Stromal cell of bone marrow (primary cell): ENCODE measurements around the gene CYB5RL.
"Not testable (repeated sequence)": the region's sequence is repeated elsewhere in the genome, so short reads cannot be mapped to it uniquely, and the experiment has no call there.

Experiments
- DNase-seq: peaks from one replicate; pipeline ENCODE4 v3.0.0-alpha.2; 2012; ENCODE audit warnings: low read depth

Gene CYB5RL

DNA sequence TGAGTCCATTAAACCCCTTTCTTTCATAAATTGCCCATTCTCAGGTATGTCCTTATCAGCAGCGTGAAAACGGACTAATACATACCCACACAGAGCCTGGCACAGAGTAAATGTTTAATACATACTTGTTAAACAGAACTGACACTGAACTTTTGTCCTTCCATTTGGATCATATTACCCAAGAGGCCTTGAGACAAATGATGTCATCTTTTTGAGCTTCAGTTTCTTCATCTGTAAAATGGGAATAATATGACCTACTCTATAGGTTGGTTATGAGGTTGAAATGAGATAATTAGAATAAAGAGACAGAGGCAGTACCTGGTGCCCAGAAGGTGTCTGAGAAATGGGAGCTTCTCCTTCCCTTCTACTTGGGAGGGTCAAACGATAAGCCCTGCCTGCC is 13.8 kb downstream of the CYB5RL start:
- DNase-seq = no peak

DNA sequence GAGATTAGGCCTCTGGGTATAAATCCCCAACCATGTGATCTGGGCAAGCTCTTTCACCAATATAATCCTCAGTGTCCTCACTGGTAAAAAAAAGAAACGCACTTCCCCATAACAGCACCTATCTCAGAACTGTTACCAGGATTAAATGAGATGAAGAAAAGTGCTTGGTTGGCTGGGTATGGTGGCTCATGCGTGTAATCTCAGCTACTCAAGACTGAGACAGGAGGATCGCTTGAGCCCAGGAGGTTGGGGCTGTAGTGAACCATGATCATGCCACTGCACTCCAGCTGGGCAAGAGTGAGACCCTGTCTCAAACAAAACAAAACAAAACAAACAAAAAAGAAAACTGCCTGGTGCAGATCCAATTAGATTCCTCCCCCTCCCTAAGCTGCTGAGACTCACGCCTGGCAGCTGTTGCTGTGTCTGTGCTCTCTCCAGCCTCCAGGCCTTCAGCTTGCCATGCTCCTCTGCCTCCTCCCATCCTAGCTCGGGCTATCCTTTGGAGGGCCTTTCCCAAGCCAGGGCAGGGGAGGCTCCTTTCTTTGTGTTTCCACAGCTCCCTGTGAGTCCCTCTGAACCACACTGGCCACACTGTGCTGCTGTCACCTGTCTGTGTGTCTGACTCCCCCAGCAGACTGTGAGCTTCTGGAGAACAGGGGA is 19.0 kb downstream of the CYB5RL start:
- no peak for DNase-seq

DNA sequence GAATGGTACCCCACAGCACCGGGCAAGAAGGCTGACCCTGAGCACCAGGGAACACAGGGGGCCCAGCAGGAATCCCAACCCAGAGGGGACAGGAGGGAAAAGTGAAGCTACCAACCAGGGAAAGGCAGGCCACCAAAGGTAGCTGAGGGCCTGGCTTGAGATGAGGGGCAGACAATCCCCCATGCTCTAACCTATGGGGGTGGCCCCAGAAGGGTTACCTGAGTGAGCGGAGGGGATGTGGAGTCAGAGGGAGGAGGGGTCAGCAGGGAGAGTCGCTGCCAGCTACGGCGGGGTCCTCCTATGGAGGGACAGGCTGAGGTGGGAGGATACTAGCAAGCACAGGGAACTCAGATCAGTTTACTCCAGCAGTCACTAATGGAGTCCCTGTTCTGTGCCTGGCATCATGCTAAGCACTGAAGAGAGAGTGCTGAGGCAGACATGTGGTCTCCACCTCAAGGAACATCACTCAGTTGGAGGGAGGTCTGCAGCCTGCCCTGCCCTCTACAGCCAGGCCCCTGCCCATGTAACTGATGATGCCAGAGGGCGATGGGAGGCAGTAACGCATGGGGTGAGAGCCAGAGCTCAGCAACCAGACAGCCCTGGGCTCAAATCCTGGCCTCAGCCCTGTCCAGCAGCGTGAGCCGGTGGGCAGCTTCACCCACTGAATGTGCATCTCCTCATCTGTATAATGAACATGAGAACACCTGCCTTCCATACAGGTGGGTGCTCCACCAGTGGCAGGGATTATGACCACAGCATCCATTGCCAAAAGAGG is 21.3 kb downstream of the CYB5RL start:
- no peak for DNase-seq

DNA sequence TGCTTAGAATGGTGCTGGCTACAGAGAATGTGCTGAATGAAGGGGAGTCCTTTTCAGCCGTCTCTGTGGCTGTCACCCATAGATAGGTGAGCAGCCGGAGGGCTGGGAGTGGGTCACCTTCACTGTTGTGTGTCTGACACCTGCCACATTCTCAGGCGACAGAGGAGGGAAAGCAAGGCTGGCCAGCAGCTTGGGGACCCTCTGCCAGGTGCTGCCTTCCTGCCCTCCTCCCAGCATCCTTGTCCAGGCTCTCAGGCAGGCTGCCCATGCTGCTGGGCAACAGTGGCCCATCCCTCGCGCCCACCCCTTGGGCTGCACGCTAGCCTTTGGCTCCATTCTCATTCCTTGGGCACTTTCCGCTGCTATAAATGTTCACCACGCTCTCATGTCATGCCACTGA is 22.1 kb downstream of the CYB5RL start:
- DNase-seq = no peak

DNA sequence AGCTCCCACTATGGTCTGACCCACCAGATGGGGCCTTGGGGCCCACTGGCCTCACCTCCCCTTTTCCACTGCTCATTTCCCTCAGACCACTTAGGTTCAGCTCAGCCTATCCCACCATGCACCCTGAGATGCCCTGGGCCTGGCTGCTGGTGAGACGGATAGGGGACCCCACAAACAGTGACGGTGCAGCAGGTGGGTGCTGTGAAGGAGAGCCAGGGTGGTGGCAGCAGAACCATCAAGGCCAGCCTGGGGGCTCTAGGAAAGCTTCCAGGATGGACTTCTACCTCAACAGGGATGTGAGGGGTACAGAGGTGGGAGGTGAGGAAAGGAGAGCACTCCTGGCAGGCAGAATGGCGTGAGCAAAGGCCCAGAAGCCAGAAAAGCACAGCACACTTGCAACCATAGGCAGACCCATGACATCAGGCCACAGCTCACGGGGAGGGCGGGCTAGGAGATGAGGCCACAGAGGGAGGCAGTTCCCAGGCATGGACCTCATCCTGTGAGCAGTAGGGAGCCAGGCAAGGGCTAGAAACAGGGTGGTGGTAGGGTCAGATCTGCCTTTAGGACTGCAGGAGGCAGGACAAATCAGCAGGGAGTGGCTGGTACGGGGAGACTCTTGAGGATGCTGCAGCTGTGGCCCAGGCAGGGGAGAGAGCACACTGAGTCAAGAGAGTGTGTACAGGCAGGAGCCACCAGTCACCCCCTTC is 23.1 kb downstream of the CYB5RL start:
- no peak for DNase-seq

DNA sequence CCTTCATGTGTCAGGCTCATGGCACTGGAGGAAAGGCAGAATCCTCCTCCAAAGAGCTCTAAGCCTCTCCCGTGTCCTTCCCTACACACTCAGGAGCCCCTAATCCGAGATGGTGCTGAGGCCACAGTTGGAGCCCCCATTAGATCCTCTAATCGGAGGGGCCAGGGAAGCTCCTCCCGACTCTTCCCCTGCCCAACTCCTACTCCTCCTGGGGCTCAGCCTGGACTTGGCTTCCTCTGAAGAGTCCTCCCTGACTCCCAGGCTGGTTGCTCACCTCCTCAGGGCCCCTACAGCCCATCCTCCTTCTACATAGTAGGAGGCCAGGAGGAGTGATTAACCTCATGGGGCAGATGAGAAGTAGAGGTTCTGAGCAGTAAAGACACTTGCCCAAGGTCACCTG is 25.7 kb downstream of the CYB5RL start:
- DNase-seq = no peak

DNA sequence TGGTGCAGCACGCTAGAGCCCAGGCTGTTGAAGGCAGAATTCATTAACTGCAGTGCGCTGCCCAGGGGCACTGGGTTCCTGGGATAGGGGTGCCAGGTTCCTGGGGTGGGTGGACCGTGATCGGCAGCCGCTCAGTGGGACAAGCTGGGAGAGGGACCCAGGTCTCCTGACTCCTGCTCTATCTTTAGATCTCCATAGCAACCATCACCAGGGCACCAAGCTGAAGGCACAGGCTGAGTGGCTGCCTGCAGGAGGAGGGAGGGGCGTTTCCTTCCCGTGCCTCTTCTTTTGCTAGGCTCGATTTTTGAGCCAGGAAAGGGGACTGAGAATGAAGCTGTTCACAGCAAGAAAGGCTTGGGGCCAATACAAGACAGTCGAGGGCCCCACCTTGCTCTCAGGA is 26.1 kb downstream of the CYB5RL start:
- no peak for DNase-seq

DNA sequence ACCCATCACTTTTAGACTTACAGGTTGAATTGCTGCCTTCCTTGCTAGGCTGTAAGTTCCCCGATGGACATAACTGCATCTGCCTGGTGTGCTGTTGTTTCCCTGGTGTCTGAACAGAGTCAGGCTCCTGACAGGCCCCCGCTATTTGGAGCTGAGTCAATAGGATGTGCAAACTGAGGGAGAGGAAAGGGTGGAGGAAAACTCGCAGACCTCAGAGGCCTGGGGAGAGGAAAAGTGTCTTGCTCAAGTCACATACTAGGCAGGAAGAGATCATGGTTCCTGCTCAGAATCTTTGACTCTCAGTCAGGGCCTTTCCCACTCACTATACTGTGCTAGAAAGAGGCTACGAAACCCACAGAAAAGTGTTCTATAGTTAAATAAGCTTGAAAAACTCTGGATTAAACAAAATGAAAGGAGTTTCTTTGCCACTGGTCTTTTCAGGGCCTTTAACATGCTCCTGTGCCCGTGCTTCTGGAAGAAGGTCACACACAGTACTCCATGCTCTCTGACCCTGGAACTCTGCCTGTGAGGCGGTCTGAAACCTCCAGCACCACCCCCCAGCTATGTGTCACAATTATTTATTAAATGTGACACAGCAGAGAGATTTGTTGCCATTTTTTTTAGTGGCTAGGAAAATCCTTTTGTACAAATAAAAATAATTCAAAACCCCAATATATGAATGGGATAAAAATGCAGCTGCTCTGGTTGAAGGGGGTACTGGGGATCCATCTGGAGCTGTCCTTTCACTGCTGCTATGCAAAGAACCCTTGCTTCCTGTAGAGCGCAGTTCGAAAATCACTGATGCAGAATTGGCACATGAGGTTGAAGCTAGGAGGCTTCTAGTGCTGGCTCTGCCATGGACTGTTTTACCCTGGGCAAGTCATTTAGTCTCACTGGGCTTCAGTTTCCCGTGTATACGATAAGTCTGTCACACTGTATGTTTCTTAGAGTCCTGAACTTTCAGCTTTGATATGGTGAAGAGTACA is 26.9 kb downstream of the CYB5RL start:
- no peak for DNase-seq

DNA sequence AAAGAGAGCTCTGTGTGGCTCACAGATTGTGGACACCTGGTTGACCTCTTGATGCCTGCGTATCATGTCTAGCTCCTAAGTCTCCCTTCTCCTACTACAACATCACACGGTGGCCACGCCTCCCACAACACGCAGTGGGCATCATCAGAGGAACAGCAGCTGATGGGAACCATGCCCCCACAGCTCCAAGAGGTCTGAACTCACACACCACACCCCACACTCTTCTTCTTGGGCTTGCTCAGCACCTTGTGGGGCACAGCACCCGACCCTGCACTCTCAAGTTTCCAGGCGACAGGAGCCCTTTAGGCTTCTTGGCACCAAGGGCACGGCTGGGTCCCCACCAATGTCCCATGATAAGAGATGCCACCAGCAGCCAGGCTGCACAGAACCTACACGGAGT is 28.2 kb downstream of the CYB5RL start:
- DNase-seq = no peak

DNA sequence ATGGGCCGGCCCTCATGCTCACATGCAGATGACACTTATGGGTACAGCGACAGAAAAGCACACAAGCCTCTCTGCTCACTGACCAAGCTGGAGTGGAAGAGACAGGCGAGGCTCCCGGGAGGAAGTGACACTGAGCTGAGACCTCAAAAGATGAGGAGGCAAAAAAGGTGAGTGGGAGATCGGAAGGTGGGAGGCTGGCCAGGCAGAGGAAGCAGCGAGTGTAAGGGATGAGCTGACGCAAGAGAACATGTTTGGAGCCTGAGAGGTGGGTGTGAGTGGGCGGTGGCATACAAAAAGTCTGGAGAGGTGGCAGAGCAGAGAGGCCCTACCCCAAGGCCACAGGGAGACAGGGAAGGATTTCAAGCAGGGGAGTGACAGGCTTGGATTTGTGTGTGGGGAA is 28.8 kb downstream of the CYB5RL start:
- no peak for DNase-seq

DNA sequence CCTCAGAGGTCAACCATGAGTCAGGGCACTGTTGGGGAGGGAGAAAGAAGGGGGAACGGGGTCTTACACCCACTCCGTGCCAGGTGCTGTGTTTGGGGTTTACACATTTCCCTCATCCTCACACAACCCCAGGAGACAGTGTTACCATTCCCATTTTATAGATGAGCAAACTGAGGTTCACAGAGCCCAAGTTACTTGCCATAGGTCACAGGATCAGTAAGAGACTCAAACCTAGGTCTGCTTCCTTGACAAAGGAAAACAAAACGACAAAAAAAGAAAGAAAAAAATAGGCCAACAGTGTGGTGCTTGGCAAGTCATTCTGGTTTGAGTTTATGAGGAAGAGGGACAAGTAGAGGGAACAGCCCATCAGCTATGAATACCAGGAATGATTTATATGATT is 30.8 kb downstream of the CYB5RL start:
- DNase-seq = no peak

DNA sequence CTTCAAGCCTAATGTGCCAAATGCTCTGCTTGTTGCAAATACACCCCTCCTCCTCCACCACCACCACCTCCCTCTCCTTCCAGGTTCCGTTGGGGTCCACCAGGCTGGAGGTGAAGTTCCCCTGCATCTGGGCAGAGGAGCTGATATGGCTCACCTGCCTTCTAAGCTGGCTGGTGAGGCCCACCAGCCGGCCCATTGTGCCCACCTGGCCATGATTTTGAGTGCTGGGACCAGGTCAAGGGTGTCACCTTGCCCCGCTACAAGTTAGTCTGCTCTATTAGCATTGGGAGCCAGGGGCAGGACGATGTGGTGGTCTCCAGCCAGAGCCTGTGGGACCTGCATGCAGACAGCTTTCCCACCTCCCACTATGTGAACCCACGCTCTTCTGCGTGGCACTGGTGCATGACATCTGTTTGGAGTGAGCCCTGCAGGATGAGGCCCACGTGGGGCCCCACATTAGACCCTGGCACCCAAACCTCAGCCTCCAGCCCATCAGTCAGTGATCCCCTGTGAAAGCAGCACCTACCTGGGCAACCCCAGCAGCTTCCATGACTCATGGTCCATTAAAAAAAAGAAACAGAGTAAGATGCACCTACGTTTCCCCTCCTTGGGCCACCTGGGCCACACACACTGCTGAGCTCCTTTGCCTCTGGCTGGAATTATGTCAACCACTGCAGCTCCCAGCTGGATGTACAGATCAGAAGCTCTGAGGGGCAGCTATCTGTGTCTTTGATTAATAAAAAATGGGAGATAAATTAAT is 31.4 kb downstream of the CYB5RL start:
- no peak for DNase-seq

DNA sequence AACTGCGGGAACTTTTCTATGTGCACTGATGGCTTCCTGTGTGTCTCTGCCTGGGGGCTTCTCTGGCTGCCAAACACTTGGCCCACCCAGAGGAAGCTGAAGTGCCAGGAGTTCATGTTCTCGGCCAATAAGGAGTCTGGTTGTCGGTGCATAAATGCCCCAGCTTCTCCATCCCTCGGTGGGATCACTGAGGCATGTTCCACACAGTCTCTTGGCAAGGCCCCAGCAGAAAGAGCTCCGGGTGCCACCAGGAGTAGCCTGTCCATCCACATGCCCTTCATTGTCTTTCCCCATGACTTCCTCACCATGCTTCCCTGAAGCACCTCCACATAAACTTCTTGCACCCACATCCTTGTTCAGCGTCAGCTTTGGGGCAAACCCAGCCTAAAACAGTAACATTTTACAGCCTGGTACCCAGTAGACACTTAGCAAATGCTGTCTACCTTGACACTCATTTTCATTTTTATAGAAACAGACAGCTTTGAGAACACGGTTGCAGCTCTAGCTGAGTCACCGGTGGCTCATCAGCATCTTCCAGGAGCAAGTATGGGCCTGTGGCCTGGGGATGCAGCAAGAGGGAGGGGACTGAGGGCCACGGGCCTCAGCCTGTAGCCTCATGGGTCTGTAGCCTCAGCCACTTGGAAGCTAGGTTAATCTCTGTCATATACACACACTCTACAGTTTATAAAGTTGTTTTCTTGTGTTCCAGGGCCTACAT is 32.2 kb downstream of the CYB5RL start:
- peak; percentile 14 for DNase-seq

DNA sequence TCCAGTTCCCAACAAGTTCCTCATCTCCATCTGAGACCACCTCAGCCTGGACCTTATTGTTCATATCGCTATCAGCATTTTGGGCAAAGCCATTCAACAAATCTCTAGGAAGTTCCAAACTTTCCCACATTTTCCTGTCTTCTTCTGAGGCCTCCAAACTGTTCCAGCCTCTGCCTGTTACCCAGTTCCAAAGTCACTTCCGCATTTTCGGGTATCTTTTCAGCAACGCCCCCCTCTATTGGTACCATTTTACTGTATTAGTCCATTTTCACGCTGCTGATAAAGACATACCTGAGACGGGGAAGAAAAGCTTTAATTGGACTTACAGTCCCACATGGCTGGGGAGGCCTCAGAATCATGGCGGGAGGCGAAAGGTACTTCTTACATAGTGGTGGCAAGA is 33.5 kb downstream of the CYB5RL start:
- DNase-seq = not testable (repeated sequence)

DNA sequence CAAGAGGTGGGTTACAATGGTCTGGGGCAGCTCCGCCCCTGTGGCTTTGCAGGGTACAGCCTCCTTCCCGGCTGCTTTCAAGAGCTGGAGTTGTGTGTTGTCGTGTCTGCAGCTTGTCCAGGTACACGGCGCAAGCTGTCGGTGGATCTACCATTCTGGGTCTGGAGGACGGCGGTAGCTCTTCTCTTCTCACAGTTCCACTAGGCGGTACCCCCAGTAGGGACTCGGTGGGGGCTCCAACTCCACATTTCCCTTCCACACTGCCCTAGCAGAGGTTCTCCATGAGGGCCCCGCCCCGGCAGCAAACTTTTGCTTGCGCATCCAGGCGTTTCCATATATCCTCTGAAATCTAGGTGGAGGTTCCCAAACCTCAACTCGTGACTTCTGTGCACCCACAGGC is 34.7 kb downstream of the CYB5RL start:
- no peak for DNase-seq

DNA sequence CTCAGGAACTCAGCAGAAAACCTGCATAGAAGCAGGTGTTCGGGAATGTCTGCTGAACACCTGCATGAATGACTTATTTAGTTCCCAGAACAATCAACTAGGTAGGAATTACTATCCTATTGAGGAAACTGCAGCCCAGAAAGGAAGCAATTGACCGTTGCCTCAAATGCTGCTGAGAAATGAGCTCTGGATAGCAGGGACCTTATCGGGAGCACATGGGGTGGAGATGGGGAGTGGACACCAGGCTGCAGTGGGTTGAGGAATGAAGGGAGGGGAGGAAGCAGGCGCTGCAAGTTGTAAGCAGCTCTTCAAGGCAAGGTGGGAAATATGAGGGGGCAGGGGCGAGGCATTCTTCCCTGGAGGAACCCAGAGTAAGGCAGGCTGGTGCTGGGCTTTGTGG is 36.3 kb downstream of the CYB5RL start:
- no peak for DNase-seq

DNA sequence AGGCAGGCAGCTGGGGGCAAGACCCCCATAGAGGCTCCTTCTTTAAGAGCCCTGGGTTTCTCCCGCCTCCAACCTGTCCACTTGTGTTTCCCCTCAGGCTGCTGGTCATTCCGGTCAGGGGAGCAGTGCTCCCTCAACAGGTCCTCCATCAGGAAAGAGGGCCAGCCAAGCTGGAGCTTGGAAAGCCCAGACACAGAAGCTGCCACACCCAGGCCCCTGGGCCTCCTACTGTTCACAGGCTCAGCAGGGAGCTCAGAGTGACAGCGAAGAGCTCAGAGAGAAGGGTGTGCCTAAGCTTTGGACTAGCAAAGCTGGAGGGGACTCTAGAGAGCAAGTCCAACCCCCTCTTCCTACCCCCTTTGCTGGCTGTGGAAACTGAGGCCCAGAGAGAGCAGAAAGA is 36.8 kb downstream of the CYB5RL start:
- no peak for DNase-seq

DNA sequence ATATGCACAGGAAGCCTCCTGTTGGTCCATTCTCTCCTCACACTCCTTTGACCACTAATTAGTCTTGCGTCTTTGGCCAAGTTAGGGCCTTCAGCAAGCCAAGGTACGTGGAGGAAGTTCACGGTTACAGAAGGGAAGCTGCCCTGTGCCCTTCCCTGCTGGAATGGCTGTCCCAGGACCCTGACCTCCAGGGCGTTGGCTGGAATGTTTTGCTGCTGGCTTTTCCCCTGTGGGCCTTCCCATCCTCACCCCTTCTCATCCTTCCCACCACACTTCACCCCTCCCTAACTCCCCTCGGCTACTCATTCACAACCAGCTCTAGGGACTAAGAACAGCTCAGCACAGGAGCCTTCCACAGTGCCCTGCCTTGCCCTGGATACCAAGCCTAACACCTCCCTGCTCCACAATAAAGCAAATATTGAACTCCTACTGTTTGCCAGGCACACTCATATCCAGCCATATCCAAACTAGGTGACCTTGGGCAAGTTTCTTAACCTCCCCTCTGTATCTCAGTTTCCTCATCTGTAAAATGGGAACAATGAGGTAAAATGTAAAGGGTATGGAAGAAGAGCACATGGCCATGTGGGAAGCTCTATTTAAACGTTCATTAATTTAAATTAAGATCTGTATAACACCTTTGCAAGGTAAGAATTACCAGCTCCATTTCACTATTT is 38.2 kb downstream of the CYB5RL start:
- DNase-seq = no peak

DNA sequence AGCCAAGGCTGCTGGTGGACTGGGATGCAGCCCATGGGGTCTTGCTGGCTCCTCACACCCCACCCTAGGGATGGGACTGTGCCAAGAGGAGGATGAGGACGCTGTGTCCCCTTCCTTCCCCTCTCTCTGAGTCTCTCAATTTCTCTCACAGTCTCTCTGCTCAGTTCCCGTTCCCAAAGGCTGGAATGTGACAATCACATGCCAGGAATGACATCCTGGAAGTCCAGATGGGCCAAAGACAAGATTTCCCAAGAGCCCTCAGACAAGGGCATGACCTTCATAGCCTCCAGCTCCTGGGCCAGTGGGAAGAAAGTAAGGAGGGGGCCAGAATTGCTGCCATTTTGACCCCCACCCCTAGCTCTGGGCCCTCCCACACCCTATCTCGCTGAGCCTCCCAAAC is 39.5 kb downstream of the CYB5RL start:
- DNase-seq = no peak

DNA sequence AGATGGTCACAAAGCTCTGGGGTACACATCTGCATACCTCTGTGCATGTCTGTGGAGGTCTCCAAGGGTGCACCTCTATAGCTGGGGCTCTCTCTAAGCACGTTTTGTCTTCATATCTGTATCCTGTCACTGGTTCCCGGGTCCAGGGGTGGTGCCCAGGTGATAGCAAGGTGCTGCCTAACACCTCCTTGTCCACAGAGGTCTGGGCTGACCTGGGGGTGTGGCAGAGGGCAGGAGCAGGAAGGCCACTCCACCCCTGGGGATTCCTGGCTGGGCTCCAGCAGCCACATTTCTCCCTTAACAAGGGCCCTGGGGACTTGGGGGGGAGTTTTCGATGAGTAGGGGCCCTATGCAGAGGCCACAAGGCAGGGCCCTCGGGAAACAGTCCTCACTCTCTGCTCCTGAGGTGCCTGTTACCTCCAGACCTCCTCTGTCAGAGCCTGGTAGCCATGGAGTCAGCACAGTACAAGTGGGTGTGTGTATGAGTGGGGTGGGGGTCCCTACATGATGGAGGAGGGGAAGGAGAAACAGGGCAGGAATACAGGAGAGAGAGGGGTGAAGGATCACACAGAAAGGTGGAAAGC is 40.0 kb downstream of the CYB5RL start:
- no peak for DNase-seq
